ENCODE measurements around the gene NUDT22. TPM values are rescaled to one million over a fixed set of nuclear protein-coding genes. Genes with fewer than 3 reads are reported as not detected.

The NUDT22 gene
- total RNA-seq, 2 experiments from 2014 or later: 102 to 103 TPM

DNA sequence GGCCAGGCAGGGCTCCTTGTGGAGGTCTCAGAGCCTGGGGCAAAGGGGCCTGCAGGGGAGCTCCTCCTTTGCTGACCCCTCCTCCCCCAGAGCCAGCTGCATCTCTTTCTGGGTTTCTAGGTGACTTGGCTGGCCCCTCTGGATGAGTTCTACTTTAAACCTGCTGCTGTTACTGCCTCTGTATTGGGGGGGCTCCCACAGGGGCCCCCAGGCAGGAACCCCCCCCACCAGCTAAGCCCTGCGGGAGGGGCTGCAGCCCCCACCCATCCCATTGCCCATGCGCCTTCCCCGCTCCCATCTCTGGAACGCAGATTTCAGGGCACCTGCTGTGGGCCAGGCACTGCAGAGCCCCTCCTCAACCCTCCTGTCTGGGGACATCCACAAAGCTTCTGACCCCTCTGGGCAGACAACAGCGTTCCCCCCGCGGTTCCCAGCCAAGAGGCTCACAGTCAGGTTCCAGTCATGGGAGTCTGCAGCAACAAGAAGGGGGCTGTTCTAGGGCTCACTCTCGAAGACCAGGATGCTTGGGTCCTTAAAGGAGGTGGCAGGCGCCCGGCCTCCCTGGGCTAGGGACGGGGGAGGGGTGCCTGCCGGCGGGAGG lies 24.4 kb downstream of the NUDT22 start:
- DNase-seq (no peak), ATAC-seq (ENCODE audit: low read depth) (peak; percentile 1)
- Mint-ChIP-seq H3K36me3 (peaks cover 7% of the 10 kb centered on the region), H3K4me3 (peak overlapping the region; percentile 83), H3K27ac (no peak overlapping the region), H3K27me3 (peaks cover 2% of the 10 kb centered on the region), H3K9me3 (no peaks in the 10 kb centered on the region), H3K4me1 (peaks cover 23% of the 10 kb centered on the region)
- POLR2A ChIA-PET: interaction anchor here (1.2 to 3.6 kb wide), 7 partner anchors 9 to 1411 kb away, joined by 3 to 40 read pairs (median 12); partner anchors contain the start of genes ESRRA, FERMT3, FKBP2 and WDR74

- H3K27me3 Mint-ChIP-seq: peaks cover 2% of the 10 kb centered on the region
- ATAC-seq (ENCODE audit: low read depth) (peak; percentile 58), DNase-seq (peak; percentile 83)
- POLR2A ChIA-PET: interaction anchor here (0.6 to 3.6 kb wide), 8 partner anchors 10 to 89 kb away, joined by 3 to 40 read pairs (median 10); partner anchors contain the start of genes CCDC88B, ESRRA, FERMT3 and FKBP2
- H3K27ac Mint-ChIP-seq: peak within 1 kb of the TSS; percentile 75
- H3K4me1 Mint-ChIP-seq: peaks cover 23% of the 10 kb centered on the region
- H3K4me3 Mint-ChIP-seq: peak within 1 kb of the TSS; percentile 94
- peaks cover 7% of the 10 kb centered on the region for H3K36me3 Mint-ChIP-seq
- H3K9me3 Mint-ChIP-seq: no peaks in the 10 kb centered on the region
These were observed 25.1 kb downstream of the NUDT22 start, which contains the start of gene PLCB3 for GRCh38 chr11:64251016-64251752. PLCB3 (plus strand) TSS chr11:64251530; CDS start chr11:64251650, 120 bp downstream.

- Mint-ChIP-seq H3K4me1 (peaks cover 23% of the 10 kb centered on the region), H3K36me3 (peaks cover 7% of the 10 kb centered on the region), H3K4me3 (peak overlapping the region; percentile 94), H3K9me3 (no peaks in the 10 kb centered on the region), H3K27ac (peak overlapping the region; percentile 75), H3K27me3 (peaks cover 2% of the 10 kb centered on the region)
- no peak for DNase-seq
- ATAC-seq (ENCODE audit: low read depth): no peak
- POLR2A ChIA-PET: interaction anchor here (0.7 to 3.6 kb wide), 8 partner anchors 13 to 66 kb away, joined by 3 to 40 read pairs (median 5); partner anchors contain the start of genes ESRRA, FERMT3, NUDT22 and STIP1
These were observed 25.6 kb downstream of the NUDT22 start for GRCh38 chr11:64251753-64252002.

- Mint-ChIP-seq H3K9me3 (no peaks in the 10 kb centered on the region), H3K4me3 (peak overlapping the region; percentile 94), H3K4me1 (peaks cover 20% of the 10 kb centered on the region), H3K36me3 (peaks cover 7% of the 10 kb centered on the region), H3K27ac (peak overlapping the region; percentile 75), H3K27me3 (peaks cover 2% of the 10 kb centered on the region)
- no peak for ATAC-seq (ENCODE audit: low read depth)
- DNase-seq: peak; percentile 59
- POLR2A ChIA-PET: interaction anchor here (0.7 to 3.6 kb wide), 7 partner anchors 18 to 67 kb away, joined by 3 to 40 read pairs (median 5); partner anchors contain the start of genes ESRRA, FERMT3, NUDT22 and STIP1
These were observed 26.2 kb downstream of the NUDT22 start for GRCh38 chr11:64252003-64252872.

- H3K4me3 Mint-ChIP-seq: peak overlapping the region; percentile 57
- peaks cover 7% of the 10 kb centered on the region for H3K36me3 Mint-ChIP-seq
- peaks cover 18% of the 10 kb centered on the region for H3K4me1 Mint-ChIP-seq
- ATAC-seq (ENCODE audit: low read depth) (no peak), DNase-seq (no peak)
- H3K27me3 Mint-ChIP-seq: peaks cover 2% of the 10 kb centered on the region
- H3K9me3 Mint-ChIP-seq: no peaks in the 10 kb centered on the region
- no peak overlapping the region for H3K27ac Mint-ChIP-seq
- POLR2A ChIA-PET: interaction anchor here (1.4 to 3.6 kb wide), 3 partner anchors 16 to 48 kb away, joined by 4 to 40 read pairs (median 5); no protein-coding TSS in a partner anchor
These were observed 27.0 kb downstream of the NUDT22 start for GRCh38 chr11:64253043-64253442.

DNA sequence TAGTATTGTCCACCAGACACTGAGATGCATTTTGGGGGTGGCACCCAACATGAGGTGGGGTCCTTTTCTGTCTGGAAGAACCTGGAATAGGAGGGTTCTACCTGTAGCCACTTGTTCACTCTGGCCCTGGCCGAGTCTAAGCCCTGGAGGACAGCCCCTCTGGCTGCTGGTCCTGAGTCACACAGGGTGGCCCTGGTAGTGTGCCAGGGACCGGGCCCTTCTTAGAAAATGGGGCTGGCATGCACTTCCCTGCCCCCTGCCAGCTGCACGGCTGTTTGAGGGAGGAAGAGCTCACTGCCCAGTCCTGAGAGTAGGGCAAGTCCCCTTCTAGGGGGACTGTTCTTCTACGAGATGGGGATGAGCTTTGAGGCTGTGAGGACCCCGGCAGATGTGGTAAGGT lies 27.4 kb downstream of the NUDT22 start:
- H3K27ac Mint-ChIP-seq: no peak overlapping the region
- H3K4me1 Mint-ChIP-seq: peaks cover 18% of the 10 kb centered on the region
- no peaks in the 10 kb centered on the region for H3K9me3 Mint-ChIP-seq
- peaks cover 2% of the 10 kb centered on the region for H3K27me3 Mint-ChIP-seq
- H3K36me3 Mint-ChIP-seq: peaks cover 7% of the 10 kb centered on the region
- H3K4me3 Mint-ChIP-seq: no peak overlapping the region
- POLR2A ChIA-PET: interaction anchor here (1.4 kb wide), 1 partner anchor 16 kb away, joined by 4 read pairs; no protein-coding TSS in a partner anchor
- DNase-seq (no peak), ATAC-seq (ENCODE audit: low read depth) (no peak)

- Mint-ChIP-seq H3K4me1 (peaks cover 19% of the 10 kb centered on the region), H3K36me3 (peaks cover 7% of the 10 kb centered on the region), H3K27ac (no peak overlapping the region), H3K9me3 (no peaks in the 10 kb centered on the region), H3K4me3 (no peak overlapping the region), H3K27me3 (peaks cover 2% of the 10 kb centered on the region)
- no peak for DNase-seq
- no peak for ATAC-seq (ENCODE audit: low read depth)
- POLR2A ChIA-PET: interaction anchor here (1.0 to 1.4 kb wide), 2 partner anchors 9 to 15 kb away, joined by 3 to 4 read pairs; no protein-coding TSS in a partner anchor
These were observed 28.3 kb downstream of the NUDT22 start for GRCh38 chr11:64254326-64254725.

DNA sequence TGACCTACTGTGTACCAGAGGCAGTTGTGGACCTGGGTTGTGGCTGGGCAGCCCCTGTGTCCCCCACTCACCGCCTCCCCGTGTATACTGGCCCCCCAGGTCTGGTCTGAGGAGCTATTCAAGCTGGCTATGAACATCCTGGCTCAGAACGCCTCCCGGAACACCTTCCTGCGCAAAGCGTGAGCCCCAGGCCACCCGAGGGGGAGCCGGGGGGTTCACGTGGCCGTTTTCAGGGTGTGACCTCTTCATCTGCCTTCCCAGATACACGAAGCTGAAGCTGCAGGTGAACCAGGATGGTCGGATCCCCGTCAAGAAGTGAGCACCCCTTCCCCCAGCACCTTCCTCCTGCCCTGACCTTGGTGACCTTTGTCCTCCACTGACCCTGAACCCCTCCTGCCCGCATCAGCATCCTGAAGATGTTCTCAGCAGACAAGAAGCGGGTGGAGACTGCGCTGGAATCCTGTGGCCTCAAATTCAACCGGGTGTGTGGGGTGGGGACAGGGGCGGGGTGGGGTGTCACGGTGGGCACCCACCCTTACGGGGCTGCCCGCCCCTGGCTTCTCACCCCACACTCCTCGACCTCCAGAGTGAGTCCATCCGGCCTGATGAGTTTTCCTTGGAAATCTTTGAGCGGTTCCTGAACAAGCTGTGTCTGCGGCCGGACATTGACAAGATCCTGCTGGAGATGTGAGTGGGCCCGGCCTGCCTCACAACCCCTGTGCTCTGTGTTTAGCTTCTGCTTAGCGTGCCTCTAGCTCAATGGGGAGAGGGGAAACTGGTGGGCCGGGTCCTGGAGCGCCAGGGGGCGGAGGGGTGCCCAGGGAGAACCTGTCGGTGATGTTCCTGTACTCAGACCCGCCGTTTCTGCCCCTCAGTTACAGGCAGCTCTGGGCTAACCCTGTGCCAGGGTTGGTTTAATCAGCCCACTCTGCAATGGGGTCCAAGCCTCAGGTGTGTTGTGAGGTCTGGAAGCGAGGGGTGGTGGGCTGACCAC lies 29.4 kb downstream of the NUDT22 start:
- H3K27me3 Mint-ChIP-seq: no peaks in the 10 kb centered on the region
- no peak for DNase-seq
- peaks cover 17% of the 10 kb centered on the region for H3K36me3 Mint-ChIP-seq
- peaks cover 23% of the 10 kb centered on the region for H3K4me1 Mint-ChIP-seq
- no peak for ATAC-seq (ENCODE audit: low read depth)
- no peak overlapping the region for H3K27ac Mint-ChIP-seq
- POLR2A ChIA-PET: interaction anchor here (0.7 to 1.6 kb wide), 4 partner anchors 10 to 34 kb away, joined by 3 to 4 read pairs (median 4); partner anchors contain the start of gene FKBP2
- no peaks in the 10 kb centered on the region for H3K9me3 Mint-ChIP-seq
- H3K4me3 Mint-ChIP-seq: no peak overlapping the region

GRCh38 chr11:64256300-64256699 lies 30.2 kb downstream of the NUDT22 start:
- Mint-ChIP-seq H3K4me3 (no peak overlapping the region), H3K36me3 (peaks cover 17% of the 10 kb centered on the region), H3K9me3 (no peaks in the 10 kb centered on the region), H3K4me1 (peaks cover 20% of the 10 kb centered on the region), H3K27ac (no peak overlapping the region), H3K27me3 (no peaks in the 10 kb centered on the region)
- ATAC-seq (ENCODE audit: low read depth): no peak
- DNase-seq: no peak
- POLR2A ChIA-PET: interaction anchor here (0.7 to 1.6 kb wide), 3 partner anchors 12 to 34 kb away, joined by 3 to 4 read pairs (median 4); partner anchors contain the start of gene FKBP2

GRCh38 chr11:64258356-64258755 lies 32.3 kb downstream of the NUDT22 start:
- H3K36me3 Mint-ChIP-seq: peaks cover 19% of the 10 kb centered on the region
- ATAC-seq (ENCODE audit: low read depth): no peak
- no peak overlapping the region for H3K4me3 Mint-ChIP-seq
- DNase-seq: no peak
- H3K9me3 Mint-ChIP-seq: no peaks in the 10 kb centered on the region
- H3K27me3 Mint-ChIP-seq: no peaks in the 10 kb centered on the region
- POLR2A ChIA-PET: interaction anchor here (0.9 to 1.2 kb wide), 3 partner anchors 11 to 54 kb away, joined by 3 read pairs; partner anchors contain the start of gene FKBP2
- no peak overlapping the region for H3K27ac Mint-ChIP-seq
- H3K4me1 Mint-ChIP-seq: peaks cover 14% of the 10 kb centered on the region

GRCh38 chr11:64258946-64259532 lies 33.0 kb downstream of the NUDT22 start:
- Mint-ChIP-seq H3K27me3 (no peaks in the 10 kb centered on the region), H3K9me3 (no peaks in the 10 kb centered on the region), H3K4me1 (peaks cover 8% of the 10 kb centered on the region), H3K27ac (no peak overlapping the region), H3K36me3 (peaks cover 17% of the 10 kb centered on the region), H3K4me3 (no peak overlapping the region)
- ATAC-seq (ENCODE audit: low read depth): no peak
- POLR2A ChIA-PET: interaction anchor here (0.9 to 1.2 kb wide), 2 partner anchors 10 to 18 kb away, joined by 3 read pairs; partner anchors contain the start of gene FKBP2
- DNase-seq: no peak

All from activated naive CD8-positive, alpha-beta T cell treated with anti-CD3 and anti-CD28 coated beads, Interleukin-2, amount 10 ng/mL, durations not matched to agents 7 days and 5 days (primary cell).